Aortic smooth muscle cell (primary cell): ENCODE data around the gene DEFB132. TPM values are rescaled to one million over a fixed set of nuclear protein-coding genes. Genes with fewer than 3 reads are reported as not detected.

ENCODE experiments used
- total RNA-seq: library from RNA; depleted of rRNA; stranded (reverse); fragments of >200 nt; gene quantifications from 2 replicates; pipeline ENCODE4 v1.2.3, GENCODE V29; 2014

DEFB132 gene, protein sequence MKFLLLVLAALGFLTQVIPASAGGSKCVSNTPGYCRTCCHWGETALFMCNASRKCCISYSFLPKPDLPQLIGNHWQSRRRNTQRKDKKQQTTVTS
- total RNA-seq = not detected in 2 replicates

DNA sequence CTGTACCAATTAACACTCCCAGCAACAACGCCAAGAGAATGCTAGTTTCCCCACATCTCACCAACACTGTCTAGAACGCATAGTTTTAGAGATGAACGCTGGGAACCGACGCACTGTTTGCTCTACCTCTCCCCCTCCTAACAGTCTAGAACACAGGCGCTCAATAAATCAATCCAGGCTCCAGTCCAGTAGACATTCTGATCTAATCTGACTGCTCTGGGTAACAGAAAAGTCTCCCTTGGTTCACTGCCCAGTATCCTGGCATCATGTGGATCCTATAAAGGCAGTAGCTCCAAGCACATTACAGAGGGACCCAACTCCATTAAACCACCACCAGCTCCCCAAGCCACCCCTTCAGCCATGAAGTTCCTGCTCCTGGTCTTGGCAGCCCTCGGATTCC lies at the start of gene DEFB132:
TSS of gene DEFB132 (plus strand) at position 306 of the 400 bp plus-strand sequence. CDS start at position 361, 55 bp downstream.

DNA sequence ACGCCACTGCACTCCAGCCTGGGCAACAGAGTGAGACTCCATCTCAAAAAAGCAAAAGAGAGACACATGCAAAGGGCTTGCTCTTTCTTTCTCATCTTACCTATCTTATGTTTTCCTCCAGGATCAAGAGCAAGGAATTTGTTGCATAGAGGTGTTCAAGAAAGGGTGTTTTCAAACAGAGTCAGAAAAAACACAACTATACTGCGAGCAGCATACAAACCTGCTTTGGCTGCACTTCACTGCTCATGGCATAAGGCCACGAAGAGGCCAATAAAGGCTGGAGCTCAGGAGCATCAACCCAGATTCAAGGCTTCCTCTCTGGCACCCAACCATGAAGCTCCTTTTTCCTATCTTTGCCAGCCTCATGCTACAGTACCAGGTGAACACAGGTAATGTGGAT lies 30.6 kb upstream of the DEFB132 start, which contains the start of gene DEFB129:
TSS of gene DEFB129 (plus strand) at position 301 of the 400 bp plus-strand sequence. CDS start at position 332, 31 bp downstream.

DNA sequence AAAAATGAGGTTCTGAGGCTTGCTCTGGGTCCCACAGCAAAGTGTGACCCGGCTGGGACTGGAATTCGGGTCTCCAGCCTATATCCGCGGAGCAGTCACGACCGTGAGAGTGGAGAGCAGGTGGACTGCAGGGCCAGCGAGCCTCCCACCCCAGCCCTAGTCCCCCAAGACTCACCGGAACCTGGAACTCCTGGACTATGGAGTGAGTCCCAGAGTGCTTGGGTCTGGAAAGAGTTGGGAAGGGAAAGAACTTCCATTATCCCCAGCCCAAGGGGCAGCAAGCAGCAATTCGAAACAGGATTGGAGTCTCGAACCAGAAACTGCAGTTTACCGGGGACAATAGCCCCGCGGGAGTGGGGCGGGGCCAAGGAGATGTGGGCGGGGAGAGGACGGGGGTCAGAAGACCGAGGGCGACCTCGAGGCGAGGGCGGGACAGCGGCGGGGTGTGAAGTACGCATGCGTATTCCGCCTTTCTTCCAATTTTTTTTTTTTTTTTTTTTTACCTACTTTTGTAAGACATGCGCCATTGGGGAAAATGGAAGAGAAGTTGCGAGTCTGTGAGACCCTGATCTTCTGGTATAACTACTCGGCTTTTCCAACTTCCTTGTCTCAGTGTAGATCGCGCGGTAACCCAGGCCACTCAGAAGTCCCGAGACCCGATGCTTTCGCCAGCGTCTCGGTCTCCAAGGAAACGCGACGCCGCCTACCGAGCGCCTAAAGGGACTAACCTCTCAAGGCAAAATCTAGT lies 32.7 kb downstream of the DEFB132 start, which contains the start of gene C20orf96:
TSS of gene C20orf96 (minus strand) at position 667 of the 748 bp plus-strand sequence. CDS start at position 527, 140 bp downstream.

DNA sequence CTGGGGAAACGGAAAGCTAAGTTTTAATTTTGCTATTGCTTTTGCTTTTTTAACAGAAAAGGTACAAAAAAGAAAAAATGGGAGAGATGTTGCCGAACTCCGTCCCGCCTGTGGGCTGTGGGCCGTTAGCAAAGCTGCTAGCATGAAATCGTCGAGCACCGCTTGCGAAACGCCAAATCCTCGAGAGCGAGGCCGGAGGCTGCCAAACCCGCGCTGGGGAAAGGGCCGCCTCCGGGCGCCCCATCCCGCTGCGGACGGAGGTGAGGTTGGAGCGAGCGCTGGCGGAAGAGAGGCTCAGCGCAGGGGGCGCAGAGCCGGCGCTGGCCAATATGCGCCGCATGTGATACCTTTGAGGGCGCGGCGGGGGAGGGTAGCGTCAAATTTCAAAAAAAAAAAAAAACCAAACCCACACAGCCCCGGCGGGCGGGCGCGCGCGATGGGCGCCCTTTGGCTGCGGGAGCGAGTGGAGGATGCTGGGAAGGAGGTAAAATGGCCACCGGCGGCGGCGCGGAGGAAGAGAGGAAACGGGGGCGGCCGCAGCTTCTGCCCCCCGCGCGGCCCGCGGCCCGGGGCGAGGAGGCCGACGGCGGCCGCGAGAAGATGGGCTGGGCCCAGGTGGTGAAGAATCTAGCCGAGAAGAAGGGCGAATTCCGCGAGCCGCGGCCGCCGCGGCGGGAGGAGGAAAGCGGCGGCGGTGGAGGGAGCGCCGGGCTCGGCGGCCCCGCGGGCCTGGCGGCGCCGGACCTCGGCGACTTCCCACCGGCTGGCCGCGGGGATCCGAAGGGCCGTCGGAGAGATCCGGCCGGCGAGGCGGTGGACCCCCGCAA lies 39.8 kb downstream of the DEFB132 start, which contains the start of gene ZCCHC3:
TSS of gene ZCCHC3 (plus strand) at position 473 of the 827 bp plus-strand sequence. CDS start at position 490, 17 bp downstream.

Other genes with a start within 250 kb of the DEFB132 start
- gene DEFB125, start 170.1 kb upstream of the DEFB132 start, total RNA-seq = not detected in 2 replicates
- not detected in 2 replicates for gene DEFB126, start 115.1 kb upstream of the DEFB132 start, total RNA-seq
- gene DEFB127, start 100.3 kb upstream of the DEFB132 start, total RNA-seq = not detected in 2 replicates
- gene DEFB128, start 68.0 kb upstream of the DEFB132 start, total RNA-seq = not detected in 2 replicates
- gene DEFB129, start 30.5 kb upstream of the DEFB132 start, total RNA-seq = not detected in 2 replicates
- 2.2 and 3.7 TPM in 2 replicates for gene C20orf96, start 33.0 kb downstream of the DEFB132 start, total RNA-seq
- 7.9 and 9.5 TPM in 2 replicates for gene ZCCHC3, start 39.8 kb downstream of the DEFB132 start, total RNA-seq
- gene SOX12, start 67.8 kb downstream of the DEFB132 start, total RNA-seq = 1.6 and 2.7 TPM in 2 replicates
- 13.3 and 15.9 TPM in 2 replicates for gene NRSN2, start 89.4 kb downstream of the DEFB132 start, total RNA-seq
- 14.5 and 15.5 TPM in 2 replicates for gene TRIB3, start 123.0 kb downstream of the DEFB132 start, total RNA-seq
- 54.6 and 60.0 TPM in 2 replicates for gene RBCK1, start 150.6 kb downstream of the DEFB132 start, total RNA-seq
- gene TBC1D20, start 204.8 kb downstream of the DEFB132 start, total RNA-seq = 27.6 and 28.5 TPM in 2 replicates